ENCODE measurements around the gene FTO.

The FTO gene

DNA sequence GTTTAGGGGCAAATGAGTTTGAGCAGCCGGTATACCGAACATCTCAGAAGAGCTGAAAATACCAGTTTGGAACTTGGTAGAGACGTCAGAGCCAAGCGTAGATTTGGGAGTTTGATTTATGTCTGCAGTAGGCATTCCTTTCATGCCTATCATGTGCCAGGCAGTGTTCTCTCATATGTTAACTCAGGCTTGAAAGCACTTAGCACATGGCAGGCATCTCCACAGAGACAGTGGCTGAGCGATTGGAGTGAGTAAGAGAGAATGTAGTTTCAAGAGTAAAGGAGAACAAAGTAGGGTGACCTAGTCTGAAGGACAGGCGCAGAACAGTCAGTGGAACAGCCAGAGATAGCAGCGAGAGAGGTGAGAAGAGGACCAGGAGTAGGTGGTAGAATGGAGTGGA, 207.0 kb downstream of the FTO start:
- no peak overlapping the region for H3K4me2 ChIP-seq
- H3K36me3 ChIP-seq (ENCODE audit: insufficient read depth), result no peaks in the 10 kb centered on the region

DNA sequence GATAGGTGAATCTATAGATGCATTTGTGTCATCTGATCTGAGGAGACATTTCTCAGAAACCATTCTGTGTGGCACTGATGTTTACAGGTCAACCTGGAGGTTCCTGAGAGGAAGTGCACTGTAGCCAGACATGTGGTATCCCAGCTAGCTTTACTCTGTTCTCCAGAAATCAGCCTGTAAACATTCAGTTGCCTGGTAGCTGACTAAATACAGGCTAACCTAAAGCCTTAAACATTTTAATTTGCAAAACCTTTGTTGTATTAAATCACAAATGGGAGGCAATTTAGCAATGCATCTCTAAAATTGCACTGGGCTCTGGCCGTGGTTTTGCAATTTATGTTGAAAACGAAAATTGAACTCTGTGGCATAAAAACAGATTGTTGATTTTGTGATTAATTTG, 207.6 kb downstream of the FTO start:
- H3K4me1 ChIP-seq (ENCODE audit: low read depth, poor library complexity, severe bottlenecking), result peaks cover 5% of the 10 kb centered on the region
- no peaks in the 10 kb centered on the region for H3K27me3 ChIP-seq (ENCODE audit: insufficient read depth, low read depth)
- H4K20me1 ChIP-seq (ENCODE audit: insufficient read depth), result no peaks in the 10 kb centered on the region
- H3K9ac ChIP-seq, result no peak overlapping the region
- no peak overlapping the region for H3K27ac ChIP-seq
- H3K4me2 ChIP-seq, result no peak overlapping the region
- H3K4me3 ChIP-seq (IDR thresholded peaks at IDR 0.05; ENCODE audit: insufficient read depth, low read depth, low read length), result no peak overlapping the region
- no peaks in the 10 kb centered on the region for H3K36me3 ChIP-seq (ENCODE audit: insufficient read depth)
- no peak overlapping the region for H2AFZ ChIP-seq (ENCODE audit: low read depth)
- TF ChIP-seq, protein P1, sequence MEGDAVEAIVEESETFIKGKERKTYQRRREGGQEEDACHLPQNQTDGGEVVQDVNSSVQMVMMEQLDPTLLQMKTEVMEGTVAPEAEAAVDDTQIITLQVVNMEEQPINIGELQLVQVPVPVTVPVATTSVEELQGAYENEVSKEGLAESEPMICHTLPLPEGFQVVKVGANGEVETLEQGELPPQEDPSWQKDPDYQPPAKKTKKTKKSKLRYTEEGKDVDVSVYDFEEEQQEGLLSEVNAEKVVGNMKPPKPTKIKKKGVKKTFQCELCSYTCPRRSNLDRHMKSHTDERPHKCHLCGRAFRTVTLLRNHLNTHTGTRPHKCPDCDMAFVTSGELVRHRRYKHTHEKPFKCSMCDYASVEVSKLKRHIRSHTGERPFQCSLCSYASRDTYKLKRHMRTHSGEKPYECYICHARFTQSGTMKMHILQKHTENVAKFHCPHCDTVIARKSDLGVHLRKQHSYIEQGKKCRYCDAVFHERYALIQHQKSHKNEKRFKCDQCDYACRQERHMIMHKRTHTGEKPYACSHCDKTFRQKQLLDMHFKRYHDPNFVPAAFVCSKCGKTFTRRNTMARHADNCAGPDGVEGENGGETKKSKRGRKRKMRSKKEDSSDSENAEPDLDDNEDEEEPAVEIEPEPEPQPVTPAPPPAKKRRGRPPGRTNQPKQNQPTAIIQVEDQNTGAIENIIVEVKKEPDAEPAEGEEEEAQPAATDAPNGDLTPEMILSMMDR (conservative IDR thresholded peaks at IDR 0.05; ENCODE audit: low read depth, low read length), result no peak
- H3K79me2 ChIP-seq (ENCODE audit: insufficient read depth, low read depth), result no peaks in the 10 kb centered on the region

More for the DNA sequence above, 207.0 kb downstream of the FTO start:
- Histone ChIP-seq H3K4me1 (ENCODE audit: low read depth, poor library complexity, severe bottlenecking) (peaks cover 5% of the 10 kb centered on the region), H3K9ac (no peak overlapping the region), H4K20me1 (ENCODE audit: insufficient read depth) (no peaks in the 10 kb centered on the region), H3K79me2 (ENCODE audit: insufficient read depth, low read depth) (no peaks in the 10 kb centered on the region), H3K27ac (no peak overlapping the region), H3K27me3 (ENCODE audit: insufficient read depth, low read depth) (no peaks in the 10 kb centered on the region), H2AFZ (ENCODE audit: low read depth) (no peak overlapping the region), H3K4me3 (IDR thresholded peaks at IDR 0.05; ENCODE audit: insufficient read depth, low read depth, low read length) (no peak overlapping the region)
- TF ChIP-seq, protein P1 (conservative IDR thresholded peaks at IDR 0.05; ENCODE audit: low read depth, low read length), result no peak

DNA sequence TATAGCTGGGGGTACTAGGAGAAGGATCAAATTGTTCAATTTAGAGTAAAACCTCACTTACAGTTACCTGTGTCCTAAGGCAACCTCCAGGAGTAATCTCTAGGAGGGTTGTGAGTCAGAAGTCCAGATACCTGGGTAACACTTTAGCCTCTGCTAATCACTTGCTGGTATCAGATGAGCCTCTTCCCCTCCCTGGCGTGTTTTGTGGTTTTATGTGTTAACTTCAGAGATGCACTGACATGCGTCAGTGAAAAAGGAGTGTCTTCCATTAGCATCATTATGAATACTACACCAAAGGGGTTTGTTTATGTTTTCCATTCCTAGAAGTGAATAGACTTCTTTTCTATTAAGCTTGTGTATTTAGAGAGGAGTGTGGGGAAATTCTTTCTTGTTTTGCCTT, 208.2 kb downstream of the FTO start:
- no peaks in the 10 kb centered on the region for H3K36me3 ChIP-seq (ENCODE audit: insufficient read depth)
- no peaks in the 10 kb centered on the region for H4K20me1 ChIP-seq (ENCODE audit: insufficient read depth)
- peaks cover 5% of the 10 kb centered on the region for H3K4me1 ChIP-seq (ENCODE audit: low read depth, poor library complexity, severe bottlenecking)
- no peak overlapping the region for H3K4me2 ChIP-seq
- H3K79me2 ChIP-seq (ENCODE audit: insufficient read depth, low read depth), result no peaks in the 10 kb centered on the region
- no peak overlapping the region for H3K27ac ChIP-seq
- TF ChIP-seq, protein P1 (conservative IDR thresholded peaks at IDR 0.05; ENCODE audit: low read depth, low read length), result no peak
- H2AFZ ChIP-seq (ENCODE audit: low read depth), result no peak overlapping the region
- no peaks in the 10 kb centered on the region for H3K27me3 ChIP-seq (ENCODE audit: insufficient read depth, low read depth)
- no peak overlapping the region for H3K4me3 ChIP-seq (IDR thresholded peaks at IDR 0.05; ENCODE audit: insufficient read depth, low read depth, low read length)
- H3K9ac ChIP-seq, result no peak overlapping the region

DNA sequence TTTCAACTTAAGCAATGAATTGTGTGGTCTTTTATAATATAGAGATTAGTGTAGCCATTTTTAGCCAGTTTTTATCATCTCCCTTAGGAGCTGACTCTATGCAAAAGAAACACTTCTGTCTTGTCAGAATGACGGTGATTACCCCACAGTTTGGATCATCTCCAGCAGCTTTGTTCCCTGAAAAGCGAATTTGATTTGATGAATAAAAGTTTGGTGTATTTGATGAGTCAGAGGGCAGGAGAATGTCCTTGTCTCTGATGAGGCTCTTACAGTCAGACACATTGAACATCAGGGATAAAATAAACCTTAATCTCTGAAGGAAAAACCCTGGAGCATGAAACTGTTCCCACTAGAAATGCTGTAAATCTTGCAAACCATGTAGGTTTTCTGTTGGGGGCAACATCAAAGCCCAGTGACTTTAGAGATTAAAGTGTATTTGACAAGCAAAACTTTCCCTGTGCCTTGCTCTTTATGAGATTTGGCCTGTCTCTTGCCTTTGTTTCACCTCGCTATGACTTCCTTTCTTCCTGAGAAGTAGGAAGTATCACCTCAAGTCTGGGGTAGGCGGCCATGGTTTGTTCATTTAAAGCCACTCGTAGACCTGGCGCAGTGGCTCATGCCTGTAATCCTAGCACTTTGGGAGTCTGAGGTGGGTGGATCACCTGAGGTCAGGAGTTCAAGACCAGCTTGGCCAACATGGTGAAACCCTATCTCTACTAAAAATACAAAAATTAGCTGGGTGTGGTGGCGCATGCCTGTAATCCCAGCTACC, 209.3 kb downstream of the FTO start:
- Histone ChIP-seq H3K27me3 (ENCODE audit: insufficient read depth, low read depth) (no peaks in the 10 kb centered on the region), H4K20me1 (ENCODE audit: insufficient read depth) (no peaks in the 10 kb centered on the region), H2AFZ (ENCODE audit: low read depth) (no peak overlapping the region), H3K4me1 (ENCODE audit: low read depth, poor library complexity, severe bottlenecking) (peaks cover 5% of the 10 kb centered on the region), H3K79me2 (ENCODE audit: insufficient read depth, low read depth) (no peaks in the 10 kb centered on the region), H3K4me3 (IDR thresholded peaks at IDR 0.05; ENCODE audit: insufficient read depth, low read depth, low read length) (no peak overlapping the region), H3K27ac (no peak overlapping the region), H3K4me2 (no peak overlapping the region), H3K36me3 (ENCODE audit: insufficient read depth) (no peaks in the 10 kb centered on the region), H3K9ac (no peak overlapping the region)
- TF ChIP-seq, protein P1 (conservative IDR thresholded peaks at IDR 0.05; ENCODE audit: low read depth, low read length), result no peak
